HG03108 (cell line): ENCODE measurements around the gene SBNO1.
A peak's percentile ranks its signal among the peaks of the same experiment; 100 is the strongest.
"Not testable (repeated sequence)": the region's sequence is repeated elsewhere in the genome, so short reads cannot be mapped to it uniquely, and the experiment has no call there.

Source experiments
- ATAC-seq: cut with Tn5 transposase; IDR thresholded peaks from one replicate; pipeline ENCODE4 v1.9.1; 2021; ENCODE audit warnings: moderate library complexity; ENCODE audit not compliant: unreplicated experiment

The SBNO1 gene

DNA sequence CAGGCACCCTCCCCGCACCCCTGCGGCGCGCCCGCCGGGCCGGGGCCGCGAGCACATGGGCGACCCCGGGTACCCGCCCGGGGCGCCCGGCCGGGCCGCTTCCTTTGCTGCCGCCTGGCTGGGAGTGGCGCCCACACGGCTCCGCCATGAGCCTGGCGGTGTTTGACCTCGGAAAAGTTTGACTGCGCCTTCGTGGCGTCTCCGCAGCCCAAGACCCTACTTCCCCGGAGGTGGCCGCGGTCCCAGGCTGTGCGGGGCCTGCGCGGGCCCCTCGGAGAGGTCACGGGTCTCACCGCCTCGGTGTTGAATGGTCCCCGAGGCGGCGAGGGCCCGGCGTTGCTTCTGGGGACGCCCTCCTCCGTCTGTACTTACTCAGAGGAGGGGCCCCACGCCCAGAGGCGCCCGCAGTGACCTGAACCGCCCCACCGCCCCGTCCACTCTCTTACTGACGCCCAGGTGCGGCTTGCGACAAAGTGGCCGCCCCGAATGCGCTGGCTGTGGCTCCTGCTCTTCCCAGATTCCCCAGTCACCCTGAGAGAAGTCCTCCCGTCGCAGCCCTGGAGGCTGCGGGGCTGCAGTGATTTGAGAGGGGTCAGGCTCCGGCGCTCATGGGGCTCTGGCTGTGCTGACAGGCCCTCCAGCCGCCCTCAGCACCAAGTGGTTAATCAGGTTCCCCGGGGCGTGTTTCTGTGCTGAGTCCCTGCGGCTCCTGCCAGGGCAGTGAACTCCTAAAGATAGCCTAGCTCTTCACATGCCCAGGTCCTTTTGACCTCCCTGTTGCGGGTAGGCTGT lies 25.1 kb upstream of the SBNO1 start:
- ATAC-seq = peak; percentile 20

DNA sequence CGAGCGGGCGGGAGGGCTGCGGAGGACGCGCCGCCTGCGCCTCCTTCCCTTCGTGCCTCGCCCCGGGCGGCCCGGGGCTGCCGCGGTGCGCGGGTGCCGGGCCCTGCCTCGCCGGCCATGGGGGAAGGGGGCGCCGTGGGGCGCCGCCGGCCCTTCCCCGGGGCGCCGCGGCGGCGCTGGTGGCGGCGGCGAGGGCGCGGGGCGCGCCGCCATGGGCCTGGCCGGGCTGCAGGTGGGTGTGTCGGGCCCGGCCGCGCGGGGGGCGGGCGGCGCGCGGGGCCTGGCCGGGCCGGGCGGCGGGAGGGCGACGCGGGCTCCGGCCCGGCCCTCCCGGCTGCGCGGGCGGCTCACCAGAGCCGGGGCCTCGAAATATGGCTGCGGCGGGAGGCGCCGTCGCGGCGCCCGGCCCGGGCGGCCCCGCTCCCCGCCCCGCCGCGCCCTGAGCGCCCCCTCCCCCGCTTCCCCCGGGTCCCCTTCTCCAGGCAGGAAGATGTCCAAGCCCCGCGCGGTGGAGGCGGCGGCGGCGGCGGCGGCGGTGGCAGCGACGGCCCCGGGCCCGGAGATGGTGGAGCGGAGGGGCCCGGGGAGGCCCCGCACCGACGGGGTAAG lies 24.4 kb upstream of the SBNO1 start:
- peak; percentile 15 for ATAC-seq

DNA sequence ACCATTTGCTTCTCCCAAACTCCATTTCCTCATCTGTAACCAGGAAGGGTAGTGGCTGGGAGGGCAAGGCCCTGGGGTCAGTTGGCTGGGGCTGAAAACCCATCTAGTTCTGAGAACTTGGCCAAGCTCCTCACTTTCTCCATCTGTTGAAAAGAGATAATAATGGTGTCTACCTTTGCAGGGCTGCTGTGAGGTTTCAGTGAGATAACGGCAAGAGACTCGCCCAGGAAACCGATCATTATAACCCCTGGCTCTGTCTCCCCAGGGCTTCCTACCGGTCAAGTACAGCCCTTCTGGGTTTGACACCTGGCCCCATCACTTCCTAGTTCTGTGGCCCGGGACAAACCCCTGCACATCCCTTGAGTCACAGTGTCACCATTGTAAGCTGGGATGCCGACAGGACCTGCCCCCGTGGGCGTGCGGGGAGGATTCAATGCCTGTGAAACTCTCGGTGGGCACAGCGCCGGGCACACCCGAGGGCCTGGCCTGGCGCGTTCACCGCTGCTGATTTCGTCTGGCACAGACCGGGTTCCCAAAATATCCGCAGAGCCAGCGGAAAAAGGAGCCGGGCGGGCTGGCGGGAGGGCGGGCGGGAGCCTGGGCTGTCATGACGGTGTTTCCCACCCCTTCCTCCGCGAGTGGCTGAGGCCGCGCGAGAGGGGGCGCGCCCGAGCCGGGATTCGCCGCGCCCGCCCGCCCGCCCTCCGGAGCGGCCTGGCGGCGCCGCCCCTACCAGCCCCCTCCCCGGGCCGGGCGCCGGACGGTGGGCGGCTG lies 23.7 kb upstream of the SBNO1 start:
- peak; percentile 39 for ATAC-seq

DNA sequence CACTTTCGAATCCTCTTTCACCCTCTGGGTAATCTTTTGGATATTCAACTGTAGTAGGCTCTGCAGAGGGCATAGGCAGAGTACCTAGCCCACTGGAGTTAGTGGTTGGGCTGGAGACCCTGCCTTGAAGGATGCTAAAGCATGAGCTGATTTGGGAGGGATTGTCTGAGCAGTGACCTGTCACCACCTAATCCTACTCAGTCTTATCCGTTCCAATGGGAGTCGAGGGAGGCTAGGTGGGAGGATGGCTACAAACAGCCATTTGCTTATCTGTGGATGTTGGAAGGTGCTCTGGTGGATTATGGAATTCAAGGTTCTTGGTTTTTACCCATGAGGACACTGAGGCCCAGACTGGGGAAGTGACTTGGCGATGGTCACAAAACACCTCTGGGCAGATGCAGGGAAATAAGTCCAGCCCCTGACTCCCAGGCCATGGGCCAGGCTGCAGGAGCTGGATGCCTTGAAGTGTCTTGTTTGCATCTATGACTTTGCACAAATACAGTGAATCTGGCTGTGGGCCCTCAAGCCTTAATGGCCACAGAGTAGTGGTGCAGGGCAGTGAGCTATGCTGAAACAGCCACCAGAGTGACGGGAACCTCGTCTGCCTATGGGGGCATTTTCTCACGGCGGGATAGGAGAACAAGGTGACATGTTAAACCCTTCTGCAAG lies 23.0 kb upstream of the SBNO1 start:
- ATAC-seq = no peak

DNA sequence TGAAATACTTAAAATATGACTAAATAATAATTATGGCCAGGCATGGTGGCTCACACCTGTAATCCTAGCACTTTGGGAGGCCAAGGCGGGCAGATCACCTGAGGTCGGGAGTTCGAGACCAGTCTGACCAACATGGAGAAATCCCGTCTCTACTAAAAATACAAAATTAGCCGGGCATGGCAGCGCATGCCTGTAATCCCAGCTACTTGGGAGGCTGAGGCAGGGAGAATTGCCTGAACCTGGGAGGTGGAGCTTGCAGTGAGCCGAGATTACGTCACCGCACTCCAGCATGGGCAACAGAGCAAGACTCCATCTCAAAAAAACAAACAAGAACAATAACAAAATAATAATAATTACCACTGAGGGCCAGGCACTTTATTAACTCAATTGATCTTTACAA lies 20.9 kb upstream of the SBNO1 start:
- ATAC-seq = not testable (repeated sequence)

DNA sequence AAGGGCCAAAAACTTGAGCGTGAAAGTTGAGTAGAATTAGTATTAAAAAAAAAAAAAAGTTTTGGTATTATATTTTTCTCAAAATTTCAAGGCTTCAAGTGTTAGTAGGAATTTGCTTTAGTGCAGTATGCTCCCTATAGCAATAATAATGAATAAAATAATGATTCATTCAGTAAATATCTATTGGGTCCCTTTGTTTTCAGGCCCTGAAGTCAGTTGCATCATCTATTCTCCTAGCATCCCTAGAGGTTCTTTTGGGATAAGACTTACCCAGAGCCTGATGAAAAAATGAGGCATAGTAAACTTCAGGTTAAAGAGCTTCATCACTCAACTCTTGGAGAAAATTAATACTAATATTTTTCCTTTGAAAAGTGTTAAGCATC lies 20.3 kb upstream of the SBNO1 start:
- no peak for ATAC-seq

DNA sequence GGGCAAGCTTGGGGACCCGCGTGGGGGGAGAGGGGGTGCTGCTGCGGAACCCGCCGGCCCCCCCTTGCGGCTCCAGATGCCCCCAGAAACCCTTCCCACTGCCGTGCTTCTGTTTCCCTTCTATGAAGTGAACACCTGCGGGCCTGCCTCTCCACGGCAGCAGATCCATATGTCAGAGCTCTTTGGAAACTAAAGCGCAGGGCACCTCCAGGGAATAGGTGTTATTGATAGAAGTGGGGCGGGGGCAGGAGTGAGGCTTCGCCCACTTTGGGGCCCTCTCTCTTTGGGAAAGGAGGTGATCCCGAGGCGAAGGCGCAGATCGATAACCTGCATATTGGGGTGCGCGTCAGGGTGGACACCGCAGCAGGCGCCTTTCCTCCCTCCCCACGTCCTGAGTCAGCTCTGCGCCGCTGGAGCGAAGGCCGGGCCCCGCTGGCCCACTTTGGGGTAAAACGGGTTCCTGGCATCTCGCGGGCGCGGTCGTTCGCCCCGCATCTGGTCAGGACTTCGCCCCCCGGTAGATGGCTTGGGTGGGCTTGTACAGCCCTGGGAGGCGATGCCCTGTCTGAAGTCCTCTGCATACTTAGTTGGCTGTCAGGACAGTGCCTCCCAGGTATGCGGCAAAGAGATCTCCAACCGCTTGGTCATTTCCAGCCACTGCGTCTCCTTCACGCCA lies 19.8 kb upstream of the SBNO1 start:
- ATAC-seq = no peak

DNA sequence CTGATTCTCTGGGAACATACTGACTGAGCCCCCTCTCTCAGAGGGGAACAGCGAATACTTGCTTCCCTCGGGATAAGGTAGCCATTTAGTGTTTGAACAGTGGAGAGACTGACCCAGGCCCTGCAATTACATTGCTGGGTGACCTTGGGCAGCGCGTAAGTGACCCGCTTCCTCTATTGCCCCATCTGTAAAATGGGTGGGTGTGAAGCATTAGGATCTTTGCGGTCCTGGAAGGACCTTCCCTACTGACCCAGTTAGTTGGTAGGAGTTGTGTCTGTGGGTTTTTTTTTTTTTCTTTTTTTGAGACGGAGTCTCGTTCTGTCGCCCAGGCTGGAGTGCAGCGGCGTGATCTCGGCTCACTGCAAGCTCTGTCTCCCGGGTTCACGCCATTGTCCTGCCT lies 18.0 kb upstream of the SBNO1 start:
- no peak for ATAC-seq

DNA sequence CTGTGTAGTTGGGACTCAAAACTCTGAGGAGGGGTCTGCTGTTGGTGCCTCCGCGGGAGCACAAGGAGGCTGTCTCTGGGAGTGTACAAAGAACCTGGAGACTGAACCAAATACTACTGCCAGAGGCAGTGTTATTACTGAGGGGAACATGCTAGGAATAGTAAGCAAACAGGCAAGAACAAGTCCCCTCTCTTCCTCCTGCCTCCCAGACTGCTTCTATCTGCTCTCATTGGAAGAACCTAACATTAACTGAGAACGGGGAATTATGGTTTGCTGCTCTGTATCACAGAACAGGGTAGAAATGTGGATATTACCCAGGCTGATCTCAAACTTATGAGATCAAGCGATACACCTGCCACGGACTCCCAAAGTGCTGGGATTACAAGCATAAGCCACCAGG lies 14.7 kb upstream of the SBNO1 start:
- ATAC-seq = no peak

DNA sequence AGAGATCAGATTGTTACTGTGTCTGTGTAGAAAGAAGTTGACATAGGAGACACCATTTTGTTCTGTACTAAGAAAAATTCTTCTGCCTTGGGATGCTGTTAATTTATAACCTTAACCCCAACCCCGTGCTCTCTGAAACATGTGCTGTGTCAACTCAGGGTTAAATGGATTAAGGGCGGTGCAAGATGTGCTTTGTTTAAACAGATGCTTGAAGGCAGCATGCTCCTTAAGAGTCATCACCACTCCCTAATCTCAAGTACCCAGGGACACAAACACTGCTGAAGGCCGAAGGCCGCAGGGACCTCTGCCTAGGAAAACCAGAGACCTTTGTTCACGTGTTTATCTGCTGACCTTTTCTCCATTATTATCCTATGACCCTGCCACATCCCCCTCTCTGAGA lies 7.8 kb upstream of the SBNO1 start:
- not testable (repeated sequence) for ATAC-seq

DNA sequence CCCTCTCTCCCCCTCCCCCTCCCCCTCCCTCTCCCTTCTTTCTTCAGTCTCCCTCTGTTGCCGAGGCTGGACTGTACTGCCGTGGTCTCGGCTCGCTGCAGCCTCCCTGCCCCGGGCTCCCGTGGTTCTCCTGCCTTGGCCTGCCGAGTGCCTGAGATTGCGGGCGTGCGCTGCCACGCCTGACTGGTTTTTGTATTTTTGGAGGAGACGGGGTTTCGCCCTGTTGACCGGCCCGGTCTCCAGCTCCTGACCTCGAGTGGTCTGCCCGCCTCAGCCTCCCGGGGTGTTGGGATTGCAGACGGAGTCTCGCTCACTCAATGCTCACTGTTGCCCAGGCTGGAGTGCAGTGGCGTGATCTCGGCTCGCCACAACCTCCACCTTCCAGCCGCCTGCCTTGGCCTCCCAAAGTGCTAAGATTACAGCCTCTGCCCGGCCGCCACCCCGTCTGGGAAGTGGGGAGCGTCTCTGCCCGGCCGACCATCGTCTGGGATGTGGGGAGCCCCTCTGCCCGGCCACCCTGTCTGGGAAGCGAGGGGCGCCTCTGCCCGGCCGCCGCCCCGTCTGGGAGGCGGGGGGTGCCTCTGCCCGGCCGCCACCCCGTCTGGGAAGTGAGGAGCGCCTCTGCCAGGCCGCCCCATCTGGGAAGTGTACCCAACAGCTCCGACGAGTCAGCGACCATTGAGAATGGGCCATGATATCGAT lies 7.2 kb upstream of the SBNO1 start:
- ATAC-seq = not testable (repeated sequence)

DNA sequence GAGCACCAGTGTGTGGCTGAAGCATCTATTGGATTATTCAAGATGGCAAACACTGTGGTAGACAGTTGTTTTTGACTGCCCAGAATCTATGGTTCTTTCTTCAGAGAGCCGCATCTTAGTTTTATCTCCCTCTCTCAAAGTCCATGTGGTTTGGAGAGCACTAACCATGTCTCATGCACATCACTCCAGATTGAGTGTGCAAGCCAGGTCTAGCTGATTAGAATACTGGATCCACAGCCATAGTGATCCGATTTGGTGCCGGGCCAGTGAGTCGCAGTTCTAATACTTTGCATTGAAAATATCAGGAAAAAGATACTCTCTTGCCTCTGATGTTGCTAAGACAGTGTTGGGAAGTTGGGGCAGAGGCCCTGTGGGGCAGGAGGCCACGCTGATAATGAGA lies 4.6 kb upstream of the SBNO1 start:
- ATAC-seq = no peak

DNA sequence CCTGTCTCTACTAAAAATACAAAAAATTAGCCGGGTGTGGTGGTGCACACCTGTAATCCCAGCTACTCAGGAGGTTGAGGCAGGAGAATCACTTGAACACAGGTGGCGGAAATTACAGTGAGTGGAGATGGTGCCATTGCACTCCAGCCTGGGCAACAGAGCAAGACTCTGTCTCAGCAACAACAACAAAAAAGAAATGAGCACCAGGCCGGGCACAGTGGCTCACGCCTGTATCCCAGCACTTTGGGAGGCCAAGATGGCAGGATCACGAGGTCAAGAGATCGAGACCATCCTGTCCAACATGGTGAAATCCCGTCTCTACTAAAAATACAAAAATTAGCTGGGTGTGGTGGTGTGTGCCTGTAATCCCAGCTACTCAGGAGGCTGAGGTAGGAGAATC lies 3.8 kb upstream of the SBNO1 start:
- not testable (repeated sequence) for ATAC-seq

DNA sequence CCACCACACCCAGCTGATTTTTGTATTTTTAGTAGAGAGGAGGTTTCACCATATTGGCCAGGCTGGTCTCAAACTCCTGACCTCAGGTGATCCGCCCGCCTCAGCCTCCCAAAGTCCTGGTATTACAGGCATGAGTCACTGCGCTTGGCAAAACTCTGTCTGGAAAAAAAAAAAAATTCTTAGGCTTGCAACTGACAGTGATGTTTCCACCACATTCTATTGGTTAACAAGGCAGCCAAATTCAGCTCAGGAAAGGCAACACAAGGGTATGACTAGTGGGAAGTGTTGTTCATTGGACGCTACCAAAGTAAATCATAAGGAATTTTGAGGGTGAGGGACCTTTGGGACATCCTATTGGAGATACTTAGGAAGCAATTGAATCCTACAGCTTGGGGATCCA lies 2.9 kb upstream of the SBNO1 start:
- ATAC-seq = no peak

DNA sequence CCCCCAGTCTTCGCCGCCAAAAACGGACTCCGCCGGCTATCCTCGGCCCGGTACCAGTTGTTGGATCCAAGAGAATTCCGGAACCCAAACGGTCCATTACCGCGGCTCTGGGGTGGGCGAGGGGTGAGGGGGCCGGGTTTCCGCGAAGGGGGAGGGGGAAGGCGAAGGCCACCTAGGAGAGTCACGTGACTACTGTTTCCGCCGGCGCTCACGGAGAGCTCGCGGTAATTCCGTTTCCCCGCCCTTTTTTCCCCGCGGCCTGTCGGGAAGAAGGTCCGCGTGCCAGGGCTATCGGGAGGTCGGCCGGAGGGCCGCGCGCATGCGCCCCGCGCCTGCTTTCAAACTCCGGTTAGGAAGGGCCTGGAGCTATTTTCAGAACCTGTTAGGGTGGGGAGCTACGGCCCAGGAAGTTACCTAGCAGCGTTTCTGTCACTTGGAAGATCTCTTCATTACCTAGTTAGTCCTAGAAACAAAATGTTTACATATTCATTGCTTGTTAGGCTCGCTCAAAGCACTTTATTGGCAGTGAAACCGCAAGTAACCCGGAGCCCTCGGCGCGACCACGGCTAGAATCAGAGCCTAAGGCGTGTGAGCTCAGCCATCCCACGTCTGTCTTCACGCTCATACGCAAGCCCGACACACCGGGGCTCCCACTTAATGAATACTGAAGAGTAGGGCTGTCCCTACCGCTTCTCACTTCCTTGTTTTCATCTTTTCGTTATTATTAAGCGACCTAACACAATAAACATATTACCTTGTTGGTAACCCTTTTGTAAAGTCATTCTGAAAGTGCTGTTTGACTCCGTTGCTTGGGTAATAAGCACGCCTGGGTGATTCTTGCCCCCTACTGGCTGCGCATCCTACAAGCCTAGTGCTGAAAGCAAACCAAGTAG lies 624 bp upstream of the SBNO1 start:
- ATAC-seq = peak; percentile 63

DNA sequence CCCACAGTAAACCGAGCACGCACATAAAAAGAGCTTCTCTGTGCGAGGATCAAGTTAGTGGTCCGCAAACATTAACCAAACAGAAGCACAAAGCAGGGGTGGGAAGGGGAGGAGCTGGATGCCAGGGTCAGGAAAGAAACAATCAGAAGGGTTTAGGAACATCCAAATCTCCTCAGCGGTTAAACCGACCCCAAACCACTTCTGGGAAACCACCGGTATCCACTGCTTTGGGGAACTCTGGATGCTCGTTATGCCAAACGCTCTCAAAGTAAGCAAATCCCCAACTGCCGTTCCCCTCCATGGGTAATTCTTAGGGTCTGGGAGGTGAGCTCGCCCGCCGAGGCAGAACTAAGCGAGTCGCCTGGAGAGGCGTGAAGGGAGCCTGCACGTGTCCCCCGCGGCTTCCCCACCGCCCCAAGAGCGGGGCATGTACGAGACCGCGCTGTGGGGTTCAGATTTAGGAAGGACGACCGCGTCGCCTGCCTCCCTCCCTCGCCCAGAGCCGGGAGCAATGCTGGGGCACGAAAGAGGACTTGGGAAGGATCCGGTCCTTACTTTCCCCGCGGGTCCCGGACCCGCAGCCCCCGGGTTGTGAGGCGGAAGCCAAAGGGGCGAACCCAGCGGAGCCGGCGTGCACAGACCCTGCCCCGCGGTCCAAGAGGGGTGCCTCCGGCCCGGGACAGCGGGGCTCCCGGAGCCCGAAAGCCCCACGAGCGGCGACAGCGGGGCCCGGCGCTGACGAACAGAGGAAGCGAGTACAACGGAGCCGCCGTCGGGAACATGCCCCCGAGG lies 711 bp downstream of the SBNO1 start:
- no peak for ATAC-seq

DNA sequence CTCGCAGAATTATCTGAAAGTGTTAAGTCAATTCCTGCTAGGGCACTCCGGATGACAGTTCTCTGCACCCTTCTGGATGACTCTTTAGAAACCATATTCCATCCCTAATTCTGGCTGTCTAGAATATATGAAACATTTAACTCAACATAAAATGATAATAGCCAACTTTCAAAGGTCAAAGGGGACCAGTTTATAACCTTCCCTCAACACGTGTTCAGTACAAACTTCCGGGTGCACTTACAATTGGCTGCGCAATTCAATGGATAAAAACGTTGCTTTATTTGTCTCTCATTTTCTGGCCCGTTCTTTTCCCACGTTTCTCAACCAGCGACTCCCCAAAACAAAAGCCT lies 1.3 kb downstream of the SBNO1 start:
- no peak for ATAC-seq

DNA sequence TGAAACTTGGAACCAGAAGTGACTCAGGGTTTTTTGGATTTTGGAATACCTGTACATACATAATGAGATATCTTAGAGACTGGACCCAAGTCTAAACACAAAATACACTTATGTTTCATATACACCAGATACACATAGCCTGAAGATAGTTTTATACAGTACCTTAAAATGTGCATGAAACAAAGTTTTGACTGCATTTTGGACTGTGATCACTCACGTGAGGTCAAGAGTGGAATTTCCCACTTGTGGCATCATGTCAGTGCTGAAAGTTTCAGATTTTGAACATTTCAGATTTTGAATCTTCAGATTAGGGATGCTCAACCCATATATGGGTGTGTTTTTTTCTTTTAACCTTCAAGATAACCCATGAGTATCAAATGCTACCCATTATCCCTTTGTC lies 6.6 kb downstream of the SBNO1 start:
- no peak for ATAC-seq
